Rectal smooth muscle tissue (tissue), 1 donor: Measurements from ENCODE around the gene GMDS.

Experiments used
- H3K27ac ChIP-seq: one replicate; pipeline ENCODE4 v1.7.0; 2013; ENCODE audit warnings: low read depth, low read length, inconsistent platforms
- H3K27me3 ChIP-seq: one replicate; pipeline ENCODE4 v1.7.0; 2013; ENCODE audit warnings: low read length; ENCODE audit not compliant: control insufficient read depth, insufficient read depth
- H3K36me3 ChIP-seq: one replicate; pipeline ENCODE4 v1.7.0; 2013; ENCODE audit warnings: low read length; ENCODE audit not compliant: control insufficient read depth, insufficient read depth
- H3K4me1 ChIP-seq: one replicate; pipeline ENCODE4 v1.7.0; 2013; ENCODE audit warnings: low read length; ENCODE audit not compliant: control insufficient read depth, insufficient read depth
- H3K4me3 ChIP-seq: one replicate; pipeline ENCODE4 v1.7.0; 2013; ENCODE audit warnings: low read length
- H3K9ac ChIP-seq: one replicate; pipeline ENCODE4 v1.7.0; 2013; ENCODE audit warnings: low read length

Gene GMDS

GRCh38 chr6:2245103-2245876 lies at the start of gene GMDS:
GMDS (minus strand) TSS chr6:2245605.
- Histone ChIP-seq H3K27ac (peak within 1 kb of the TSS; percentile 80), H3K9ac (peak within 1 kb of the TSS; percentile 97), H3K36me3 (no peaks in the 10 kb centered on the region), H3K27me3 (no peaks in the 10 kb centered on the region), H3K4me3 (peak within 1 kb of the TSS; percentile 95), H3K4me1 (peaks cover 10% of the 10 kb centered on the region)

- H3K9ac ChIP-seq, result no peak overlapping the region
- H3K27ac ChIP-seq, result no peak overlapping the region
- no peaks in the 10 kb centered on the region for H3K27me3 ChIP-seq
- peaks cover 2% of the 10 kb centered on the region for H3K36me3 ChIP-seq
- no peak overlapping the region for H3K4me3 ChIP-seq
- H3K4me1 ChIP-seq, result no peaks in the 10 kb centered on the region
Observed at GRCh38 chr6:2285510-2285909, 40.1 kb upstream of the GMDS start.

- peaks cover 8% of the 10 kb centered on the region for H3K36me3 ChIP-seq
- no peaks in the 10 kb centered on the region for H3K27me3 ChIP-seq
- H3K4me3 ChIP-seq, result no peak overlapping the region
- no peak overlapping the region for H3K27ac ChIP-seq
- H3K4me1 ChIP-seq, result no peaks in the 10 kb centered on the region
- no peak overlapping the region for H3K9ac ChIP-seq
Observed at GRCh38 chr6:2275892-2276242, 30.5 kb upstream of the GMDS start.

DNA sequence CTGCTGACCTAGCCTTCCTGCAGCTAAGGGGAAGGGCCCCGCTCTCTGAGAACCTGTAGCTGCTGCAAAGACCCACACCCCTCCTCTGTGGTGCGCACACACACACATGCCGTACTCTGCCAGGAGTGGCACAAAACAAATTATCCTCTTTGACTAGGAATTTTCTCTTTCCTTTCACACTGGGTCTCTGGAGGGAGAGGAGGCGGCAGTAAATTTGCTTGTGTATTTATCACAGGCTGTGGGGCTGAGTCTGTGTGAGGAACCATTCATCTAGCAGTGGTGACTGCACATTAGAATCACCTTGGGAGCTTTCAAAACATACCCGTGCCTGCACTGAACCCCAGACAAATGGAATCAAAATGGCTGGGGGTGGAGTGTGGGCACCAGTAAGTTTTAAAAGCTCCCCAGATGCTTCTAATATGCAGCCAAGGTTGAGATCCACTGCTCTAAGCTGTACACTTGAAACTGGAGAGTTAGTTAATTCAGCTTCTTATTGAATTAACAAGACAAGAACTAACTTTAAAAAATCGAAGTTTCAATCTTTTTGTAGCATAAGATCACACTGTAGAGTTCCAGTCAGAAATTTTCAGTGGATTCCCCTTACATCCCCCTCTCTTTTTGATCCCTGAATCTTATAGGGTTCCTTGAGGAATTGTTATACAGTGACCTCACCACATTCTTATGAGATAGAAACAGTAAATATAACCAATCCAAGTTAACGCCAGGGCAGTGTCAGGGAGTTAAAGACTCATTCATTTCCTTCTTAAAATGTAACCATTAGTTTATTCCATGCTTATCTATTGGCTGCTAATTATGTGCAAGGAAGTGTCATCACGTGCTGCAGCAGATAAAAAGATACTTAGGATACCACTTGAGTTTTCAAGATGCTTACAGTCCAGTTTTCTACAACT lies 29.8 kb upstream of the GMDS start:
- Histone ChIP-seq H3K36me3 (peaks cover 10% of the 10 kb centered on the region), H3K9ac (no peak overlapping the region), H3K4me1 (no peaks in the 10 kb centered on the region), H3K27me3 (no peaks in the 10 kb centered on the region), H3K27ac (no peak overlapping the region), H3K4me3 (no peak overlapping the region)

DNA sequence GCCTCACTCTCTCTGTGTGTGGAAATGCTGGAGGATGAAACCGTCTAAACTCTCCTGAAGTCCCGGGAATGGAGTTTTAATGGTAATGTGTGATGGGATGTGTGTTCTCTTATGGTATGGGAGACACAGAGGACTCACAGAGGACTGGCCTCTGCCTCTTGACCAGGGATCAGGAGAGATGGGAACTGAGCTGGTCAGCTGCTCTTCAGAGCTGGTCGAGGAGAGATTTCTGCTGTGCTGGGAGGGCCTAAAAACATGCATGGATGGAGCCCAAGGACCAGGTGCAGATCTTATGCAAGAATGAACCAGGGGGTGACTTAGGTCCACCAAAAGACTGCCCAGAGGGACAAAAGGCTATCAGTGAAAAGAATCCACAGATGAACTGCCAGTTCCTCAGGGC lies 27.3 kb upstream of the GMDS start:
- Histone ChIP-seq H3K4me3 (no peak overlapping the region), H3K27ac (no peak overlapping the region), H3K9ac (no peak overlapping the region), H3K27me3 (no peaks in the 10 kb centered on the region), H3K4me1 (no peaks in the 10 kb centered on the region), H3K36me3 (peaks cover 13% of the 10 kb centered on the region)

- H3K27me3 ChIP-seq, result no peaks in the 10 kb centered on the region
- peaks cover 13% of the 10 kb centered on the region for H3K36me3 ChIP-seq
- H3K9ac ChIP-seq, result no peak overlapping the region
- no peaks in the 10 kb centered on the region for H3K4me1 ChIP-seq
- no peak overlapping the region for H3K27ac ChIP-seq
- no peak overlapping the region for H3K4me3 ChIP-seq
Observed at GRCh38 chr6:2270054-2270453, 24.6 kb upstream of the GMDS start.

GRCh38 chr6:2266841-2267240 lies 21.4 kb upstream of the GMDS start:
- no peak overlapping the region for H3K27ac ChIP-seq
- peaks cover 13% of the 10 kb centered on the region for H3K36me3 ChIP-seq
- no peak overlapping the region for H3K4me3 ChIP-seq
- H3K27me3 ChIP-seq, result no peaks in the 10 kb centered on the region
- no peak overlapping the region for H3K9ac ChIP-seq
- H3K4me1 ChIP-seq, result no peaks in the 10 kb centered on the region

GRCh38 chr6:2266031-2266795 lies 20.8 kb upstream of the GMDS start:
- peaks cover 13% of the 10 kb centered on the region for H3K36me3 ChIP-seq
- H3K9ac ChIP-seq, result no peak overlapping the region
- no peak overlapping the region for H3K27ac ChIP-seq

DNA sequence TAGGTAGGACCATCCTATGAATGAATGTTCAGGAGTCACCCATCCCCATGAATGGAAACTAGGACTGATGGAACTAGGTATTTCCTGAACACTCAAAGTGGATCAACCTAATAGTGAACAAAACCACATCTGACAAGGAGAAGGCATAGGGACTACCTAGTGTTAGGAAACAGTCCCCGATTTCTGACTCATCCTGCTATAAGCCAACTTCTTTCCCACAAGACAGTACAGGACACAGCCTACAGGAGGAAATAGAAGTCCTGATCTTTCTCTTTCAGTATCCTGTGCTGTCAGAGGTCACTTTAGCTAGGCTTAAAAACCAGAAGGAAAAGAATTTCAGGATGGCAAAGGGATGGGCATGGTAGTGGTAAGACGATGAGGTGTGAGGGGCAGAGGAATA lies 19.5 kb upstream of the GMDS start:
- H3K36me3 ChIP-seq, result peaks cover 10% of the 10 kb centered on the region
- no peak overlapping the region for H3K9ac ChIP-seq
- no peak overlapping the region for H3K27ac ChIP-seq
- H3K4me3 ChIP-seq, result no peak overlapping the region
- H3K4me1 ChIP-seq, result no peaks in the 10 kb centered on the region
- H3K27me3 ChIP-seq, result no peaks in the 10 kb centered on the region

More at GRCh38 chr6:2266031-2266795, 20.8 kb upstream of the GMDS start:
- Histone ChIP-seq H3K4me3 (no peak overlapping the region), H3K4me1 (no peaks in the 10 kb centered on the region), H3K27me3 (no peaks in the 10 kb centered on the region)

DNA sequence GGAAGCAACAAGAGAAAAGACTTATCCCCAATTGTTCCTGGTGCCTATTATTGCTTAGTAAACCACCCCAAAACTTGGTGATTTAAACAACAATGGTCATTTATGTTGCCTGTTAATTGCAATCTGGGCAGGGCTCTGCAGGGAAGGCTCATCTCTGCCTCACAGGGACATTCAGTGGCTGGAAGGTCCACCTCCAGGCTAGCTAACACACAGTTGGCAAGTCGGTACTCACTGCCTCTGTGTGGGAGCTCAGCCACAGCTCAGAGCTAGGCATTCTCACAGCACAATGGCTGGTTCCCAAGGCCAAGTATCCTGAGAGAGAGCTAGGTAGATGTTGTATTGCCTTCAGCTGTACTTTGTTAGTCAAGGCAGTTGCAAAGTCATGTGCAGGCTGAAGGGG lies 18.5 kb upstream of the GMDS start:
- Histone ChIP-seq H3K27ac (no peak overlapping the region), H3K4me1 (no peaks in the 10 kb centered on the region), H3K36me3 (peaks cover 7% of the 10 kb centered on the region), H3K4me3 (no peak overlapping the region), H3K9ac (no peak overlapping the region), H3K27me3 (no peaks in the 10 kb centered on the region)

GRCh38 chr6:2259574-2259973 lies 14.2 kb upstream of the GMDS start:
- Histone ChIP-seq H3K27ac (no peak overlapping the region), H3K27me3 (no peaks in the 10 kb centered on the region), H3K4me3 (no peak overlapping the region), H3K36me3 (peaks cover 8% of the 10 kb centered on the region), H3K9ac (no peak overlapping the region), H3K4me1 (no peaks in the 10 kb centered on the region)

GRCh38 chr6:2259002-2259494 lies 13.6 kb upstream of the GMDS start:
- H3K4me1 ChIP-seq, result no peaks in the 10 kb centered on the region
- H3K36me3 ChIP-seq, result peaks cover 5% of the 10 kb centered on the region
- H3K9ac ChIP-seq, result no peak overlapping the region
- H3K27me3 ChIP-seq, result no peaks in the 10 kb centered on the region
- no peak overlapping the region for H3K4me3 ChIP-seq
- no peak overlapping the region for H3K27ac ChIP-seq
